Measurements from ENCODE around the gene JADE1. TPM values are rescaled to one million over a fixed set of nuclear protein-coding genes. Genes with fewer than 3 reads are reported as not detected.

The JADE1 gene
- polyA plus RNA-seq, 1 donor (not counting 4 experiments of a cell fraction or from before 2014, with no cell fraction given) = 2.8 TPM

DNA sequence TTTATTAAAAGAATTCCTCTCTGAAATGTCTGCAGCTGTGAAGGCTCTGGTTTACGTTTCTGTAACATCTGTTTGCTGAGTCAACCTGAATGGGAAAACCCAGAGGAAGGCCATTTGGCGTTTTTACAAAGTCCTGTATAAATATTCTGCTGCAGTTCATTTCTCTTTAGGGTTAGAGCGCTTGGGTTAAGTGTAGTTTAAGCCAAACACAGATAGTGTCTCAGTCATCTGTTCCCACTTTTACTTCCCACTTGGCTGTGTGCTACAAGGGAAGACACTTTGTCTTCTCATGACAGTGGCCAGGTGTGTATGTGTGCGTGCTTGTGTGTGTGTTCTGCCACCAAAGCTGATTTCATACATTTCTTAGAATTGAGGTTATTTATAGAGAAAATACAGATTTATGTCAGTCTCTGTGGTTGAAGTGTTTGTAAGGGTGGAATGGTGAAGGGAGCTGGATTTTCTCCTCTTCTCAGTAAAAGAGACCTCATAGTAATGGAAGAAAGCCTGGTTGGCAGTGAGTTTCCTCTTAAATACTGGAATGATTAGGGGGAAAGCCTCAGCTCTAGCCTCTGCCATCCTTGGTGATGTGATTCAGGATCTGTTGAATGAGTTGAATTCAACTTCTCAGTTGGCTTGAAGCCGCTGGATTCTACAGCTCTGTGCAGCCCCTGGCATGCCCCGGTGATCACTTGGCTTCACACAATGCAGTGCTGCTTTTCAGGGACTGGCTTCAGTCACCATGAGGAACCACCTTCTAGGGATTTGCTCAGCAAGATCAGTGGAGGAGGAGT is 50.6 kb downstream of the JADE1 start:
- FAIRE-seq = no peak
- dilution Hi-C loops (cut with MboI; ENCODE audit: extremely low pct_ligation_motif_present, low sequenced_read_pairs) = no loop called here

DNA sequence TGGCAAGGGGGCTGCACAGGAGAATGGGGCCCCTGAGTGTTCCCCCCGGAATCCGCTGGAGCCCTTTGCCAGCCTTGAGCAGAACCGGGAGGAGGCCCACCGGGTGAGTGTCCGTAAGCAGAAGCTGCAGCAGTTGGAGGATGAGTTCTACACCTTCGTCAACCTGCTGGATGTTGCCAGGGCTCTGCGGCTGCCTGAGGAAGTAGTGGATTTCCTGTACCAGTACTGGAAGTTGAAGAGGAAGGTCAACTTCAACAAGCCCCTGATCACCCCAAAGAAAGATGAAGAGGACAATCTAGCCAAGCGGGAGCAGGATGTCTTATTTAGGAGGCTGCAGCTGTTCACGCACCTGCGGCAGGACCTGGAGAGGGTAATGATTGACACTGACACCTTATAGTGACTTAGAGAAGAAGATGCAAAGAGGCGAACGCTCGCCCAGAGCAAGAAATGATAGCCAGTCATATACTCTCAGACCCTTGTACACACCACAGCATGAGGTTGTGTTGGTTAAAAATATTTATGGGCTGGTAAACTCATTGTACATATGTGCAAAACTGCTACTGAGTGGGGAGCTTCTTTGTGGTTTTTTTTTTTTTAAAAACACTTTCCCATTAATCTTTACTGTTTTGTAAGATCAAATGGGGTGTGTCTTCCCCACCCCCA is 52.5 kb downstream of the JADE1 start:
- H3K27ac ChIP-seq (ENCODE audit: control insufficient read depth, insufficient read depth, low read length) = no peak overlapping the region
- no peaks in the 10 kb centered on the region for H4K20me1 ChIP-seq (ENCODE audit: control insufficient read depth, extremely low read depth, insufficient read depth, low read length)
- TF ChIP-seq, protein P1, sequence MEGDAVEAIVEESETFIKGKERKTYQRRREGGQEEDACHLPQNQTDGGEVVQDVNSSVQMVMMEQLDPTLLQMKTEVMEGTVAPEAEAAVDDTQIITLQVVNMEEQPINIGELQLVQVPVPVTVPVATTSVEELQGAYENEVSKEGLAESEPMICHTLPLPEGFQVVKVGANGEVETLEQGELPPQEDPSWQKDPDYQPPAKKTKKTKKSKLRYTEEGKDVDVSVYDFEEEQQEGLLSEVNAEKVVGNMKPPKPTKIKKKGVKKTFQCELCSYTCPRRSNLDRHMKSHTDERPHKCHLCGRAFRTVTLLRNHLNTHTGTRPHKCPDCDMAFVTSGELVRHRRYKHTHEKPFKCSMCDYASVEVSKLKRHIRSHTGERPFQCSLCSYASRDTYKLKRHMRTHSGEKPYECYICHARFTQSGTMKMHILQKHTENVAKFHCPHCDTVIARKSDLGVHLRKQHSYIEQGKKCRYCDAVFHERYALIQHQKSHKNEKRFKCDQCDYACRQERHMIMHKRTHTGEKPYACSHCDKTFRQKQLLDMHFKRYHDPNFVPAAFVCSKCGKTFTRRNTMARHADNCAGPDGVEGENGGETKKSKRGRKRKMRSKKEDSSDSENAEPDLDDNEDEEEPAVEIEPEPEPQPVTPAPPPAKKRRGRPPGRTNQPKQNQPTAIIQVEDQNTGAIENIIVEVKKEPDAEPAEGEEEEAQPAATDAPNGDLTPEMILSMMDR (optimal IDR thresholded peaks at IDR 0.05 in 1 of 3, IDR thresholded peaks at IDR 0.05 in 1 of 3, conservative IDR thresholded peaks at IDR 0.05 in 1 of 3; ENCODE audit: extremely low read depth in 1 of 3, insufficient read depth in 2 of 3, low read length in 3 of 3) = no peak
- TF ChIP-seq EZH2 (IDR thresholded peaks at IDR 0.05; ENCODE audit: low read length) = no peak
- dilution Hi-C loops (cut with MboI; ENCODE audit: extremely low pct_ligation_motif_present, low sequenced_read_pairs) = no loop called here
- H3K4me2 ChIP-seq (ENCODE audit: control insufficient read depth, extremely low read depth, insufficient read depth, low read depth, low read length) = no peak overlapping the region
- H3K4me3 ChIP-seq (ENCODE audit: control insufficient read depth in 2 of 3, extremely low read depth in 1 of 3, insufficient read depth in 2 of 3, low read depth in 1 of 3, low read length in 3 of 3) = no peak overlapping the region
- no peak overlapping the region for H3K9ac ChIP-seq (ENCODE audit: control insufficient read depth, extremely low read depth, insufficient read depth, low read length)
- FAIRE-seq = no peak
- H2AFZ ChIP-seq (ENCODE audit: control insufficient read depth, low read length) = no peak overlapping the region
- no peak for DNase-seq (ENCODE audit: low read depth, low spot score)
- H3K9me1 ChIP-seq (ENCODE audit: control insufficient read depth, extremely low read depth, insufficient read depth, low read length) = no peaks in the 10 kb centered on the region
- H3K36me3 ChIP-seq (ENCODE audit: control insufficient read depth in 2 of 2, extremely low read depth in 1 of 2, insufficient read depth in 2 of 2, low read length in 2 of 2) = peaks cover 6 to 19% of the 10 kb centered on the region in 2 experiments
- H3K4me1 ChIP-seq (ENCODE audit: control insufficient read depth, extremely low read depth, insufficient read depth, low read length) = no peaks in the 10 kb centered on the region
- no peaks in the 10 kb centered on the region for H3K9me3 ChIP-seq (ENCODE audit: control insufficient read depth, low read depth, low read length)
- no peaks in the 10 kb centered on the region for H3K79me2 ChIP-seq (ENCODE audit: control insufficient read depth, insufficient read depth, low read length)
- H3K27me3 ChIP-seq (ENCODE audit: control insufficient read depth, extremely low read depth, insufficient read depth, low read length) = no peaks in the 10 kb centered on the region

More for the DNA sequence above, 50.6 kb downstream of the JADE1 start:
- Histone ChIP-seq H2AFZ (ENCODE audit: control insufficient read depth, low read length) (no peak overlapping the region), H3K27me3 (ENCODE audit: control insufficient read depth, extremely low read depth, insufficient read depth, low read length) (no peaks in the 10 kb centered on the region), H3K4me3 (ENCODE audit: control insufficient read depth in 2 of 3, extremely low read depth in 1 of 3, insufficient read depth in 2 of 3, low read depth in 1 of 3, low read length in 3 of 3) (no peak overlapping the region), H3K9ac (ENCODE audit: control insufficient read depth, extremely low read depth, insufficient read depth, low read length) (no peak overlapping the region), H3K9me1 (ENCODE audit: control insufficient read depth, extremely low read depth, insufficient read depth, low read length) (no peaks in the 10 kb centered on the region), H3K36me3 (ENCODE audit: control insufficient read depth in 2 of 2, extremely low read depth in 1 of 2, insufficient read depth in 2 of 2, low read length in 2 of 2) (peaks cover 6 to 23% of the 10 kb centered on the region in 2 experiments), H4K20me1 (ENCODE audit: control insufficient read depth, extremely low read depth, insufficient read depth, low read length) (no peaks in the 10 kb centered on the region), H3K9me3 (ENCODE audit: control insufficient read depth, low read depth, low read length) (no peaks in the 10 kb centered on the region), H3K27ac (ENCODE audit: control insufficient read depth, insufficient read depth, low read length) (no peak overlapping the region), H3K79me2 (ENCODE audit: control insufficient read depth, insufficient read depth, low read length) (no peaks in the 10 kb centered on the region), H3K4me1 (ENCODE audit: control insufficient read depth, extremely low read depth, insufficient read depth, low read length) (no peaks in the 10 kb centered on the region), H3K4me2 (ENCODE audit: control insufficient read depth, extremely low read depth, insufficient read depth, low read depth, low read length) (no peak overlapping the region)
- TF ChIP-seq EZH2 (IDR thresholded peaks at IDR 0.05; ENCODE audit: low read length) = no peak
- TF ChIP-seq, protein P1 (optimal IDR thresholded peaks at IDR 0.05 in 1 of 3, IDR thresholded peaks at IDR 0.05 in 1 of 3, conservative IDR thresholded peaks at IDR 0.05 in 1 of 3; ENCODE audit: extremely low read depth in 1 of 3, insufficient read depth in 2 of 3, low read length in 3 of 3) = no peak
- DNase-seq (ENCODE audit: low read depth, low spot score) = no peak

Data from keratinocyte (primary cell).